HG03457 (cell line): ENCODE data around the gene CCL28.
A peak's percentile ranks its signal among the peaks of the same experiment; 100 is the strongest.
"Not testable (repeated sequence)": the region's sequence is repeated elsewhere in the genome, so short reads cannot be mapped to it uniquely, and the experiment has no call there.

Experiments
- ATAC-seq: cut with Tn5 transposase; IDR thresholded peaks from one replicate; pipeline ENCODE4 v1.9.1; 2021; ENCODE audit warnings: moderate number of reproducible peaks; ENCODE audit not compliant: unreplicated experiment

CCL28 gene

GRCh38 chr5:43411495-43411894 is 696 bp downstream of the CCL28 start:
- no peak for ATAC-seq

- no peak for ATAC-seq
These were observed 1.8 kb downstream of the CCL28 start for GRCh38 chr5:43410414-43410813.

GRCh38 chr5:43409809-43410271 is 2.4 kb downstream of the CCL28 start:
- ATAC-seq = no peak

- not testable (repeated sequence) for ATAC-seq
These were observed 9.6 kb downstream of the CCL28 start for GRCh38 chr5:43402524-43403066.

GRCh38 chr5:43401827-43402226 is 10.4 kb downstream of the CCL28 start:
- ATAC-seq = no peak

GRCh38 chr5:43400082-43400481 is 12.1 kb downstream of the CCL28 start:
- ATAC-seq = no peak

GRCh38 chr5:43396762-43397304 is 15.4 kb downstream of the CCL28 start:
- ATAC-seq = peak; percentile 92

- no peak for ATAC-seq
These were observed 21.7 kb downstream of the CCL28 start for GRCh38 chr5:43390471-43390870.

GRCh38 chr5:43389679-43390329 is 22.4 kb downstream of the CCL28 start:
- ATAC-seq = peak; percentile 58

- ATAC-seq = no peak
These were observed 25.2 kb downstream of the CCL28 start for GRCh38 chr5:43386960-43387362.

- ATAC-seq = no peak
These were observed 35.6 kb downstream of the CCL28 start for GRCh38 chr5:43376496-43377140.

GRCh38 chr5:43371821-43372220 is 40.4 kb downstream of the CCL28 start:
- no peak for ATAC-seq

- no peak for ATAC-seq
These were observed 41.8 kb downstream of the CCL28 start for GRCh38 chr5:43370352-43370751.

- ATAC-seq = no peak
These were observed 42.5 kb downstream of the CCL28 start for GRCh38 chr5:43369651-43370050.

GRCh38 chr5:43367909-43368669 is 44.1 kb downstream of the CCL28 start:
- ATAC-seq = no peak

- no peak for ATAC-seq
These were observed 44.7 kb downstream of the CCL28 start for GRCh38 chr5:43367453-43367852.

- not testable (repeated sequence) for ATAC-seq
These were observed 45.4 kb downstream of the CCL28 start for GRCh38 chr5:43366680-43367246.

GRCh38 chr5:43365155-43365554 is 47.0 kb downstream of the CCL28 start:
- ATAC-seq = not testable (repeated sequence)

- no peak for ATAC-seq
These were observed 48.6 kb downstream of the CCL28 start for GRCh38 chr5:43363445-43364152.

- no peak for ATAC-seq
These were observed 49.3 kb downstream of the CCL28 start for GRCh38 chr5:43362725-43363435.
